Glomerular endothelial cell (primary cell): ENCODE measurements around the gene RPS6KL1. TPM values are rescaled to one million over a fixed set of nuclear protein-coding genes. Genes with fewer than 3 reads are reported as not detected.

Experiments
- DNase-seq: peaks from one replicate; pipeline ENCODE4 v3.0.0-alpha.2; 2011; ENCODE audit warnings: low read depth, low spot score; ENCODE audit errors: extremely low read depth
- total RNA-seq: library from RNA; depleted of rRNA; stranded (reverse); fragments of >200 nt; gene quantifications from 2 replicates; pipeline ENCODE4 v1.2.3, GENCODE V29; 2015

The RPS6KL1 gene
- total RNA-seq, 1 donor from 2014 or later = 18.6 TPM

DNA sequence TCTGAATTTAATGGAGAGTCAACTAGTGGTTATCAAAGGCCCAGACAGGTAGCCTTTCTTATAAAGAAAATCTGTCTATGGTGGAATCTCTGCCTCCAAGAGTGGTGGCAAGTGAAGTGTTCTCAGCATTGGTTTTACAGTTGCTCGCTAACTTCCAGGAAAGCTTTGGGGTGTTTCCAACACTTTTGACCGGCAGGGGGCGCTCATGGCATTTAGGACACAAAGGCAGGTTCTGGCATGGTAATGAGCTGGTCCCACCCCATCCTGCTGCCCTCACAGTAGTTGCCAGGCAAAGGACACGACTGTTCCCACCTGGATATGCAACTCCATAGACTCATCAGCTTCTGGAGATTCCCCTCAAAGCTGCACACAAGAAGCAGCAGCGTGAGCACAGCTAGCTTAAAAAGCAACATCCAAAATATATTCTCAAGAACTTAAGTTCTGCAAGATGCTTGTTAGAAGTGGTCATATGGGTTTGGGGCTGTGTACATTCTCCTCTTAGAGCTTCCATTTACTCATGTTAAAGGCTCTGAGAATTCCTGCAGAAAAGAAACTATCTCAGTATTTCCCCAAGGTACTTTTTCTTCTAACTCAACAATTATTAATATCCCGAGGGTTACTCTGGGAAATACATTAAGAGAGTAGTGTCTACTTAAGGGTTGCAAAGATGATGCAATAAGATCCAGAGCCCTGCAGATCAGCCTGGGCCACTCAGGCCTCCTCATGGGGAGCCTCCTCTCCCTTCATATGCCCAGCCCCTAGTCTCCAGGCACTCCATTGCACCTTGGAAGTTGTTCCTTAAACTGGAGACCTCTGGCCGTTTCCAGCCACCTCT is 61.9 kb downstream of the RPS6KL1 start:
- peak; percentile 55 for DNase-seq

DNA sequence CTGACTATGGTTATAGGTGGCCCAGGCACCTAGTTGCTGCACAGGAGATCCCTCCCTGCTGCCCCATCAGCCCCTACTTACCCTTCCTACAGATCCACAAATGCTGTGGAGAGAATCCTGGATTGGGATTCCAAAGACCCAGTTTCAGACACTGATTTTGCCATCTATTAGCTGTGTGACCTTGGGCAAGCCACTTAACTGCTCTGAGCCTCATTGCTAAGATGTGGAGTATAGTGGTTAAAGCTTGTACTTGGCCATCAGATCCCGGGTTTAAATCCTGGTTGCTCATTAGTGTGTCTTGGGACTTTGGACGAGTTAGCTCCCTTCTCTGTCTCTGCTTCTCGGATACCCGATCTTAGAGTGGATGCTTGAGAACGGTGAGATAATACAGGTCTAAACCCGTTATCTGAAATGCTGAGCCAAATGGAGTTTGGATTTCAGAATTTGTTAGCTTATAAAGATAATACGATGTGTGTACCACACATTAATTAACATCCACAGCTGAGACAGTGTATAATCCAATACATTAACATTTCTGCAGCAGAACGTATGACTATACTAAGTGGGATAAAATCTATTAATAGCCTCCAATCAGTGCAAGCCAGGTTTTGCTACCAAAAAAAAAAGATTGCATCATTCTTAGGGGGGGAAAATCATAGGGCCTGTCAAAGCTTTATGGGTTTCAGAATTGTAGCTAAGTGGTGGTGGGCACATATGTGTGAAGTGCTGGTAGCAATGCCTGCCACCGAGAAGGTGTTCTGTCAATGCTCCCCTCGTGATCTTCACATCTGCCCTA is 63.1 kb downstream of the RPS6KL1 start:
- DNase-seq = no peak

GRCh38 chr14:74858022-74858421 is 65.0 kb downstream of the RPS6KL1 start:
- DNase-seq = no peak

DNA sequence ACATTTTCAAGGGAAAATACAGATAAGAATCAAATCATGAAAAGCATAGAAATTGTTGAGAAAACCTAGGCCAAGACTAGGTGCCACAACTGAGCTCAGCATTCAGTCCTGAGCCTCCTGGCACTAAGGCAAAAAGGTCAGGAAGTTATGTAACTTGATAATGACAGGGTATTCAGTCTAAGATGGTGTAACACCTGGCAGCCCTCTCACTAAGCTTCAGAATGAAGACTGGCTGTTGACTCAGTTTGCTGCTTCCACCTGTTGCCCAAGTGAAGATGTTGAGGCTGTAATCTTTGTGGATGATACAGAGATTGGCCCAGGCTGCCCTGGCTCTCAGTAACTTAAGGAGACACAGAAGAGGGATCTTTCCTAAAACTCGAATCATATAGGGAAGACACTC is 66.7 kb downstream of the RPS6KL1 start:
- DNase-seq = no peak

- no peak for DNase-seq
Observed at GRCh38 chr14:74855945-74856344, 67.1 kb downstream of the RPS6KL1 start.

- DNase-seq = no peak
Observed at GRCh38 chr14:74855021-74855420, 68.0 kb downstream of the RPS6KL1 start.

Other genes with a start within 250 kb of the RPS6KL1 start
- 27.9 and 44.4 TPM in 2 replicates for gene AREL1, start 210.2 kb downstream of the RPS6KL1 start, total RNA-seq
- 33.1 and 36.5 TPM in 2 replicates for gene FCF1, start 210.1 kb downstream of the RPS6KL1 start, total RNA-seq
- 30.1 and 62.5 TPM in 2 replicates for gene YLPM1, start 159.9 kb downstream of the RPS6KL1 start, total RNA-seq
- gene PROX2, start 47.1 kb downstream of the RPS6KL1 start, total RNA-seq = not detected in 2 replicates
- 72.8 and 98.4 TPM in 2 replicates for gene DLST, start 41.3 kb downstream of the RPS6KL1 start, total RNA-seq
- 373 and 529 TPM in 2 replicates for gene PGF, start 32.3 kb upstream of the RPS6KL1 start, total RNA-seq
- 118 and 158 TPM in 2 replicates for gene EIF2B2, start 79.7 kb upstream of the RPS6KL1 start, total RNA-seq
- 12.5 and 13.6 TPM in 2 replicates for gene MLH3, start 128.2 kb upstream of the RPS6KL1 start, total RNA-seq
- 8.2 and 13.3 TPM in 2 replicates for gene ACYP1, start 140.8 kb upstream of the RPS6KL1 start, total RNA-seq
- gene ZC2HC1C, start 146.4 kb upstream of the RPS6KL1 start, total RNA-seq = 0.93 and 1.5 TPM in 2 replicates
- gene NEK9, start 203.8 kb upstream of the RPS6KL1 start, total RNA-seq = 29.3 and 35.8 TPM in 2 replicates